ENCODE data around the gene ZFC3H1. TPM values are rescaled to one million over a fixed set of nuclear protein-coding genes. Genes with fewer than 3 reads are reported as not detected.
"Not testable (repeated sequence)": the region's sequence is repeated elsewhere in the genome, so short reads cannot be mapped to it uniquely, and the experiment has no call there.

ZFC3H1 gene
- total and polyA plus RNA-seq, 2 of the 8 experiments (the other 6 are each of a cell fraction or from before 2014, with no cell fraction given) = 20.0 to 32.4 TPM

DNA sequence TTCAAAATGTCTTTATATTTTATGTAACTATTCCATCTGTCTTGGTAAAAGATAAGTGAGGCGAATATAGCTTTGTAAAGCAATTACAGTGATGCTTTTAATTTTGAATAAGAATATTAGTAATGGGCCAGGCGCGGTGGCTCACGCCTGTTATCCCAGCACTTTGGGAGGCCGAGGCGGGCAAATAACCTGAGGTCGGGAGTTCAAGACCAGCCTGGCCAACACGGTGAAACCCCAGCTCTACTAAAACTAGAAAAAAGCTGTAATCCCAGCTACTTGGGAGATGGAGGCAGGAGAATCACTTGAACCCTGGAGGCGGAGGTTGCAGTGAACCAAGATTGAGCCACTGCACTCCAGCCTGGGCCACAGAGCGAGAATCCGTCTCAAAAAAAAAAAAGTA lies 23.5 kb upstream of the ZFC3H1 start:
- not testable (repeated sequence) for H2BK12ac ChIP-seq (ENCODE audit: low read depth, low read length); H3K14ac ChIP-seq (ENCODE audit: insufficient read length); H3K4me1 ChIP-seq (replicated peaks in 1 of 4; ENCODE audit: control insufficient read depth in 3 of 4, insufficient read depth in 4 of 4, low read length in 3 of 4); H4K8ac ChIP-seq (ENCODE audit: extremely low read depth, insufficient read depth, low read length); H3K27me3 ChIP-seq (replicated peaks in 1 of 4; ENCODE audit: control insufficient read depth in 3 of 4, extremely low read depth in 1 of 4, insufficient read depth in 3 of 4, low read length in 3 of 4); H2BK120ac ChIP-seq (replicated peaks; ENCODE audit: low read depth, low read length); H3K23me2 ChIP-seq (ENCODE audit: low read depth, low read length); FAIRE-seq; H4K20me1 ChIP-seq (replicated peaks in 1 of 2; ENCODE audit: control insufficient read depth in 1 of 2, insufficient read depth in 2 of 2, low read length in 2 of 2); H2AFZ ChIP-seq (ENCODE audit: low read length); H3K18ac ChIP-seq (ENCODE audit: extremely low read depth, low read length); H3K56ac ChIP-seq (replicated peaks; ENCODE audit: insufficient read length, low read depth, low read length); H3K79me1 ChIP-seq (ENCODE audit: low read depth, low read length); DNase-seq (ENCODE audit: low read depth in 1 of 2, low spot score in 2 of 2); H4K5ac ChIP-seq (ENCODE audit: insufficient read length, low read depth, low read length); H4K91ac ChIP-seq (replicated peaks; ENCODE audit: insufficient read length, low read length); H2AK5ac ChIP-seq (ENCODE audit: low read depth, low read length); H3K79me2 ChIP-seq (ENCODE audit: control insufficient read depth in 1 of 2, insufficient read depth in 2 of 2, low read length in 2 of 2); H2BK5ac ChIP-seq (ENCODE audit: low read depth, low read length); H3K9me3 ChIP-seq (ENCODE audit: insufficient read depth in 2 of 2, low read depth in 1 of 2, low read length in 1 of 2); H2BK15ac ChIP-seq (ENCODE audit: low read length); H3K23ac ChIP-seq (ENCODE audit: insufficient read length); H3K4ac ChIP-seq (replicated peaks; ENCODE audit: insufficient read length, low read depth, low read length); H3K9ac ChIP-seq (replicated peaks in 1 of 4; ENCODE audit: extremely low read depth in 1 of 4, low read depth in 3 of 4, low read length in 3 of 4); H3K36me3 ChIP-seq (ENCODE audit: control insufficient read depth in 2 of 4, insufficient read depth in 4 of 4, low read length in 3 of 4); H2BK20ac ChIP-seq (ENCODE audit: low read length); H3K27ac ChIP-seq (ENCODE audit: low read depth, low read length)
- peak overlapping the region in 3 of 4 experiments; percentile 46 to 78 (median 68); a peak in 5 of 8 replicates for H3K4me3 ChIP-seq (ENCODE audit: extremely low read depth in 1 of 4, insufficient read depth in 2 of 4, low read depth in 3 of 4, low read length in 4 of 4)
- POLR2A ChIA-PET (ENCODE audit: partially characterized antibody) = interaction anchor here (2.1 to 6.1 kb wide), 2 partner anchors 10 to 23 kb away, joined by 8 to 81 read pairs; partner anchors contain the start of genes THAP2 and ZFC3H1
- CTCF ChIA-PET (ENCODE audit: partially characterized antibody) = interaction anchor here (0.6 to 4.1 kb wide), 8 partner anchors 18 to 183 kb away, joined by 3 to 21 read pairs (median 4); partner anchors contain the start of genes THAP2 and ZFC3H1
- peak overlapping the region; percentile 32 to 72 for H3K4me2 ChIP-seq (ENCODE audit: insufficient read depth in 1 of 2, low read depth in 2 of 2, low read length in 2 of 2)
- 92% methylated on average over 11 of the region's 11 CpGs; no CpG with 5 or more reads in 1 of the 2 experiments for WGBS, 2 experiments (ENCODE audit: extremely low coverage in 1 of 2, insufficient coverage in 1 of 2, insufficient read length in 1 of 2, insufficient replicate concordance in 2 of 2, low coverage in 1 of 2, low lambda C conversion rate in 2 of 2, missing lambda C conversion rate in 1 of 2)

All from H1 (cell line).